ENCODE data around the gene LCN6.

GRCh38 chr9:136759001-136759400 lies 10.7 kb upstream of the LCN6 start:
- TF ChIP-seq CTCF (IDR thresholded peaks at IDR 0.05) (no peak), POLR2A (IDR thresholded peaks at IDR 0.05) (no peak)
